ENCODE measurements around the gene NAGS.
A peak's percentile ranks its signal among the peaks of the same experiment; 100 is the strongest.
"Not testable (repeated sequence)": the region's sequence is repeated elsewhere in the genome, so short reads cannot be mapped to it uniquely, and the experiment has no call there.

The NAGS gene

DNA sequence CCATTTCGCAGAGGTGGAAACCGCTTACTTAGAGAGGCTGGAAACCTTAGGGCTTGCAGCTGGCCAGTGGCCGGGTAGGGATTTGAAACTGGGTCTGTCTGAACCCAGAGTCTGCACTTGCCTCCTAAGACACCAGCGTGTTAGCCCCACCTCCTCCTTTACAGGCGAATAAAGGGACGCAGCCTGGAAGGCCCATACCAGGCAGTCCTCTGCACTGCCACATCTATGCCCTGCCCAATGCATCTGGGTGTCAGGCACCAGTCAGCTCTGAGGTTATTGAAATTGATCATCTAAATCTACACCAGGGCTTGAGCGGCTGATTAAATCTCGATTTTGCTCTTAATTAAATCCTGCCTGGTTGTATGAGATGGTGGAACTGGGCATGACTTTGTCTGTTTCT lies 19.9 kb upstream of the NAGS start:
- DNase-seq, result no peak

DNA sequence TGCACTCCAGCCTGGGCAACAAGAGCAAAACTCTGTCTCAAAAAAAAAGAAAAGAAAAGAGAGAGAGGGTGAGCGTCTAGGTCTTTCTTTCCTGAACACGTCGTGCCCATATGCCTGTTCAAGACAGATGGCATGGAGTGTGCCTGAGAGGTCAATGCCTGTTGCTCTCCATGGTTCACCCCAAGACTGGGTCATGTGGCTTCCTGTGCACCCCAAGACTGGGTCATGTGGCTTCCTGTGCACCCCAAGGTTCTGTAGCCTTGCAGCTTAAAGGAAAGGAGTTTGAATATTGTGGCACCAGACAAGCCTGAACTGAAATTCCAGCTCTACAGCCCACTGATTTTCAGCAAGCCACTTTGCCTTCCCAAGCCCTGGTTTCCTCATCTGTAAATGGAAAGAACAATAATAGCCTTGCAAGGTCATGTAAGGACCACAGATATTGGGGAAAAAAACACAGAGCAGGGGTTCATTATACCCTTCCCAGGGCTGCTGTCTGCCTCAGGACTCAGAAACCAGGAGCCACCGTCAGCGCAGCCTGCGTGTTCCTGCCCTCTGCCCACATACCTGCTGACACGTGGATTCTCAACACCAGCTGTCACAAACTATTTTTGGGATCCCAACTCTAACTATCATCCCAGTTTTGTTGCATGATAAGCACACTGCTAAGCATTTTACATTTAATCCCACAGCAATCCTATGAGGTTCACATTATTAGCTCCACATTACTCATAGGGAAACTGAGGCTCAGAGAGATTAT lies 18.0 kb upstream of the NAGS start:
- no peak for DNase-seq

GRCh38 chr17:43987131-43988021 lies 17.0 kb upstream of the NAGS start:
- no peak for DNase-seq

DNA sequence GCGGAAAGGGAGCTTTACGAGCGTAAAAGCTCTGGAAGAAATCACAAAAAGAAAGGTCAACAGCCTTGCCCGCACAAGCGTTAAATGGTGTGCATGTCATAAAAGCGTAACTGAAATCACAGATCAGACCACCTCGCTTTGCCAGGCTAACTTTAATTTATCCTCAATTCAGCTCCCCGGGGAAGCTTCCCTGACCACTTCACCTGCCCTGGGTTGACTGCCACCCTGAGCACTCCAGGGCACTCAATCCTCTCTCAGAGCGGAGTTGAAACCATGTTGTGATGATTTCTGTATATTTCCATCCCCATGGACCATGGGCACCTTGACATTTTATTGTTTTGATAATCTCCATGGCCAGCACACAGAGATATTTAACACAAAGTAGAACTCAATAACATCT lies 16.1 kb upstream of the NAGS start:
- DNase-seq, result no peak

GRCh38 chr17:43992641-43993040 lies 11.8 kb upstream of the NAGS start:
- no peak for DNase-seq

DNA sequence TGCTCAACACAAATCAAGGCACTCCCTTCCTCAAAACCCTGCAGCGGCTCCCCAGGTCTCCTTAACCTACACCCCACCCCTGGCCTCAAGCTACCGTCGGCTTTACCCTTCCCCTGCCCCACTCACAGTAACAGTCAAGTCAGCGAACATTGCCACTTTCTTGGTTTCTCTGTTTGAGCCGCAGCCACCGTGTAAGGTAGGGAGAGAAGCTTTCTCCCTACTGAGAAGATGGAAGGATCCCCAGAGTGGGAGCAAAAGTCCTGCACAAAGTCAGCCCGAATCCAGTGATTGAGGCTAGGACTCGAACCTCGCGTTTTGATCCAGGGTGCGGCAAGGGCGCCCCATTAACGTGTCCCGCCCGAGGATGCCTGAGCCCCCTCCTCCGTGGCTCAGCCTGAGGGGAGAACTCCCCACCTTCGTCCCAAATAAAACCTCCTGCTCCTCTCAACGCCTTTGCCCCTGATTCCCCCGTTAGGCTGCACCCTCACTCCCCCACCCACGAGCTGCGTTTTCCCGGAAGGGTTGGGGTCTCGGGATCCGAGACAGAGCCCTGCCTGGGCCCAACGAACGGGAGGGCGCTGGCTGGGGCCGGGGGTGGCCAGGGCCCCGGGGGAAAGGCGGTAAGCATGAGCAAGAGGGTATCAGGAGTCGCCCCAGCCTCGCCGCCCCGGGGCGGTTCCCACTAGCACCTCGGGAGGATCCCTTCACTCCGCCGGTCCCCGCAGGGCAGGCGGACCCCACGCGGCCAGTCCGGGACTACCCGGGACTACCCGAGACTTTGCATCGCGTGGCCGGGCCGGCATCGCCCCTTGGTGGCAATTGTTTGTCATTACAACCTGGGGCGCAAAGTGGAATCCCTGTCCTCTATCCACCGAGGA lies 9.9 kb upstream of the NAGS start:
- DNase-seq, result peak; percentile 19 to 64

- no peak for DNase-seq
Observed at GRCh38 chr17:43995150-43995471, 9.3 kb upstream of the NAGS start.

DNA sequence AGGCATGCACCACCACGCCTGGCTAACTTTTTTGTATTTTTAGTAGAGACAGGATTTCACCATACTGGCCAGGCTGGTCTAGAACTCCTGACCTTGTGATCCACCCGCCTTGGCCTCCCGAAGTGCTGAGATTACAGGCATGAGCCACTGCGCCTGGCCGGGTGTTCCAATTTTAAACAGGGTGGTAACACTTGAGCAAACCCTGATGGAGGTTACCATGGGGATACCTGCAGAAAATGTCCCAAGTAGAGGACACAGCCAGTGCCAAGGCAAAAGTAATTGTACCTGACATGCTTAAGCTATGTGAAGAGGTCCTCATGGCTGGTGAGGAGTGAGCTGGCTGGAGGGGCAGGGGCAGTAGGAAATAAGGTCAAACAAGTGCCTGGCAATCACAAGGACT lies 7.2 kb upstream of the NAGS start:
- DNase-seq, result not testable (repeated sequence)

DNA sequence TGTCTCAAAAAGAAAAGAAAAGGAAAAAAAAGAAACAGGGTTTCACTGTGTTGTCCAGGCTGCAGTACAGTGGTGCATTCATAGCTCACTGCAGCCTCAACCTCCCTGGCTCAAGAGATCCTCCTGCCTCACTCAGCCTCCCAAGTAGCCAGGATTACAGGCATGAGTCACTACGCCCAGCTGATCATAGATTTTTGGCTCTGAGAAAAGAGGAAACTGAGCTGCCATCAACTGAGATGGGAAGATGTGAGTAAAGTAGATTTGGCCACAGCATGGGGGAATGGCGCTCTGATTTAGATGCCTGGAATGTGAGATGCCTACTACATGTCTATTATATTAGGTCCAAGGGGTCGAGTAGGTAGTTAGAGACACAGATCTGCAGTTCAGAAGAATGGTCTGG lies 5.9 kb upstream of the NAGS start:
- no peak for DNase-seq

GRCh38 chr17:43999024-43999423 lies 5.4 kb upstream of the NAGS start:
- DNase-seq, result no peak

- DNase-seq, result no peak
Observed at GRCh38 chr17:44000141-44000860, 4.1 kb upstream of the NAGS start.

GRCh38 chr17:44000871-44001460 lies 3.5 kb upstream of the NAGS start:
- no peak for DNase-seq

GRCh38 chr17:44001461-44001920 lies 2.9 kb upstream of the NAGS start:
- no peak for DNase-seq

GRCh38 chr17:44002141-44002848 lies 2.1 kb upstream of the NAGS start:
- DNase-seq, result no peak

DNA sequence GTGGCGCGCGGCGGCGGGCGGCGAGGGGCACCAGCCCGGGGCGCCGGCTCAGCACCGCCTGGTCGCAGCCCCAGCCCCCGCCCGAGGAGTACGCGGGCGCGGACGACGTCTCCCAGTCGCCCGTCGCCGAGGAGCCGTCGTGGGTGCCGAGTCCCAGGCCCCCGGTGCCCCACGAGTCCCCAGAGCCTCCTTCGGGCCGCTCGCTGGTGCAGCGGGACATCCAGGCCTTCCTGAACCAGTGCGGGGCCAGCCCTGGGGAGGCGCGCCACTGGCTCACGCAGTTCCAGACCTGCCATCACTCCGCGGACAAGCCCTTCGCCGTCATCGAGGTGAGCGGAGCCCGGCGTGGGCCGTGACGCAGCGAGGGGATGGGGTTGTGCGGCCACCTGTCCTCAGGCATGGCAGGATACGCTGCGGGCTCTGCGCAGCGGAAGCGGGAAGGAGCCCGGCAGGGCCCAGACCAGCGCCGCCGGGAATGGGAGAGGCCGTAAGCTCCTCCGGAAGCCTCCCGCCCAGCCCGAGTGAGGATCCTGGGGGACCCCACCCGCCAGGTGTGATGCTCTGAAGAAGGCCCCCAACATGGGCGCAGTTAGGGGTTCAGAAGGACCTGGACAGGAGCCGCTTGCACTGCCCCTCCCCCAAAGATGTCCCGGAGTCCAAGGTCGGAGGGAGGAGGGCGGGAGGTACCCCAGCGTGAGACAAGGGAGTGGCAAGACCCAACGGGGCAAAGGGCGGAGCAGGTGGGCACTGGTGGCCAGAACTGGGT lies 522 bp downstream of the NAGS start:
- no peak for DNase-seq

DNA sequence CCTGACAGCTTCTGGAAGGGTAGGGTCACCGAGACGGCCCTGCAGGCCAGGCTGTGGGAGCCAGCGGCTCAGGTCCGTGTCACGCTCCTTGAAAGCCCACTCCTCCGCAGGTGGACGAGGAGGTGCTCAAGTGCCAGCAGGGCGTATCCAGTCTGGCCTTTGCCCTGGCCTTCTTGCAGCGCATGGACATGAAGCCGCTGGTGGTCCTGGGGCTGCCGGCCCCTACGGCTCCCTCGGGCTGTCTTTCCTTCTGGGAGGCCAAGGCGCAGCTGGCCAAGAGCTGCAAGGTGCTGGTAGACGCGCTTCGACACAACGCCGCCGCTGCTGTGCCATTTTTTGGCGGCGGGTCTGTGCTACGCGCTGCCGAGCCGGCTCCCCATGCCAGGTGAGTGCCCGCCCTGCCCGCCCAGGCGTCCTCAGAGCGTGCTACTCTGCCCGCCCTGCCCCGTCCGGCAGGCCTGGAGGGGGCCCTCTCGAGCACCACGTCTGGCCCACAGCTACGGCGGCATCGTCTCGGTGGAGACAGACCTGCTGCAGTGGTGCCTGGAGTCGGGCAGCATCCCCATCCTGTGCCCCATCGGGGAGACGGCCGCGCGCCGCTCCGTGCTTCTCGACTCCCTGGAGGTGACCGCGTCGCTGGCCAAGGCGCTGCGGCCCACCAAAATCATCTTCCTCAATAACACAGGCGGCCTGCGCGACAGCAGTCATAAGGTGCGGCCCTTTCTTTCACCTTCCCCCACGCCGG lies 1.3 kb downstream of the NAGS start:
- DNase-seq, result no peak

DNA sequence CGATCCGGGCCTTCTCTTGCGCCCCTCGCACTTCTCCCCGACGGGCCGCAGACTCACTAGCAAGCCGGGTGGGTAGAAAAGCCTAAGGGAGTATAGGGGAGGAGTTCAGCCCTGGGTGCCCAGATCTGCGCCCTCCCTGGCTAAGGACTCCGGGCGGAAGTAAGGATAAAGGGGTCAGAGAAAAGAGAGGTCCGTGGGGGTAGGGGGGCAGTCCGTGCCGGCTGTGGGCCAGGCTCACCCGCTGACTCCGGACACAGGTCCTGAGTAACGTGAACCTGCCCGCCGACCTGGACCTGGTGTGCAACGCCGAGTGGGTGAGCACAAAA lies 1.8 kb downstream of the NAGS start:
- no peak for DNase-seq

DNA sequence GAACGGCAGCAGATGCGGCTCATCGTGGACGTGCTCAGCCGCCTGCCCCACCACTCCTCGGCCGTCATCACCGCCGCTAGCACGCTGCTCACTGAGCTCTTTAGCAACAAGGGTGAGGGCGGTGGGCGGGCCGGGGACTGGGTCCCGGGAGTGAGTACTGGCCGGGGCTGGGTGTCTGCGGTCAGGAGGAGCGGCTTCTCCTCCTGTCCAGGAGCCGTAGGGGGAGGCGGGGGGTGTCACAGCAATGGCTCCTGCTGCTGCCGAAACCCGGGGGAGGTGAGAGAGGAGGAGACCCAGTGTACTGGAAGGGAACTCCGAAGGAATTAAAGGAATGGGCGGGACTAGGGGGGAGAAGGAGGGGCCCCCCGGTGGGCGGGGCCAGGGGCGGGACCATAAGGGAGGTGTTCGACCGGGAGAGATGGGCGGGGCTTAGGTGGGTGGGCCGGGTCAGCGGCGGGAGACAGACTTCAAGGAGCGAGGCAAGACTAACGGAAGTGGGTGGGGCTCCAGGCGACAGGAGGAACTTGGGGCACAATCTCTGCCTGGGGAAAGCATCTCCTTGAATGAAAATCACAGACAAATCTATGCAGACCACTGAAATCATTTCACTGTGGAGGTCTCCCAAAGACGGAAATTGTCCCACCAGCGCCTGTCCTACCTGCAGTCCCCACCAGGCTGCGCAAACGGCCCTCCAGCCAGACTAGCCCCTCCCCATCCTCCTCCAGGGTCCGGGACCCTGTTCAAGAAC lies 2.4 kb downstream of the NAGS start:
- peak; percentile 78 to 87 for DNase-seq
